Neural cell (in vitro differentiated cells): Measurements from ENCODE around the gene GPR35. TPM values are rescaled to one million over a fixed set of nuclear protein-coding genes. Genes with fewer than 3 reads are reported as not detected.

Experiments used
- H2AFZ ChIP-seq: fragments of 200-600, 300-800 bp; sonication (generic), shearing (Covaris generic); 2 replicates; pipeline ENCODE4 v1.6.0; 2014; ENCODE audit warnings: low read depth, mild to moderate bottlenecking, antibody characterized with exemption, low read length, moderate library complexity
- H3F3A ChIP-seq: fragments of 200-600 bp; shearing (Covaris generic); 2 replicates; pipeline ENCODE4 v1.6.1; 2016; ENCODE audit warnings: mild to moderate bottlenecking, moderate library complexity, mixed read lengths, antibody characterized with exemption, low read length; ENCODE audit not compliant: insufficient read depth, poor library complexity, severe bottlenecking
- H3K27ac ChIP-seq: fragments of 200-600, 300-800 bp; sonication (generic), shearing (Covaris generic); 2 replicates; pipeline ENCODE4 v1.5.1; 2014; ENCODE audit warnings: mild to moderate bottlenecking, low read length, moderate library complexity
- H3K27me3 ChIP-seq: fragments of 300-800, 200-600 bp; sonication (generic), shearing (Covaris generic); 2 replicates; pipeline ENCODE4 v1.6.0; 2014; ENCODE audit warnings: mild to moderate bottlenecking, low read depth, low read length, moderate library complexity; ENCODE audit not compliant: insufficient read depth
- H3K36me3 ChIP-seq: fragments of 300-800, 200-600 bp; sonication (generic), shearing (Covaris generic); 2 replicates; pipeline ENCODE4 v1.5.1; 2014; ENCODE audit warnings: mild to moderate bottlenecking, antibody characterized with exemption, low read length, moderate library complexity; ENCODE audit not compliant: insufficient read depth
- H3K4me2 ChIP-seq: fragments of 300-800, 200-600 bp; sonication (generic), shearing (Covaris generic); 2 replicates; pipeline ENCODE4 v1.6.0; 2014; ENCODE audit warnings: mild to moderate bottlenecking, low read length
- H3K4me3 ChIP-seq: fragments of 300-800, 200-600 bp; sonication (generic), shearing (Covaris generic); 2 replicates; pipeline ENCODE4 v1.5.1; 2014; ENCODE audit warnings: mild to moderate bottlenecking, low read length, moderate library complexity
- H3K79me2 ChIP-seq: fragments of 200-600 bp; shearing (Covaris generic); replicated peaks from 2 replicates; pipeline ENCODE4 v1.6.0; 2014; ENCODE audit warnings: mild to moderate bottlenecking, low read length, moderate library complexity; ENCODE audit not compliant: insufficient read depth
- H3K9ac ChIP-seq: fragments of 300-800, 200-600 bp; sonication (generic), shearing (Covaris generic); 2 replicates; pipeline ENCODE4 v1.6.1; 2016; ENCODE audit warnings: mild to moderate bottlenecking, low read length, mixed read lengths
- H3K9me2 ChIP-seq: fragments of 200-600 bp; shearing (Covaris generic); 2 replicates; pipeline ENCODE4 v1.6.1; 2016; ENCODE audit warnings: mild to moderate bottlenecking, low read length, mixed read lengths; ENCODE audit not compliant: insufficient read depth
- H3K9me3 ChIP-seq: fragments of 200-600, 300-800 bp; sonication (generic), shearing (Covaris generic); 2 replicates; pipeline ENCODE4 v1.6.1; 2016; ENCODE audit warnings: mild to moderate bottlenecking, mixed run types, low read length, moderate library complexity, mixed read lengths
- H4K20me1 ChIP-seq: fragments of 200-600 bp; shearing (Covaris generic); 2 replicates; pipeline ENCODE4 v1.6.1; 2016; ENCODE audit warnings: mild to moderate bottlenecking, mixed run types; ENCODE audit not compliant: insufficient read depth
- EP300 ChIP-seq: fragments of 450-650 bp; conservative IDR thresholded peaks from 2 replicates; pipeline ENCODE4 v1.6.1; 2014; ENCODE audit warnings: antibody characterized with exemption, mild to moderate bottlenecking, moderate library complexity; ENCODE audit not compliant: poor library complexity, severe bottlenecking
- EZH2 ChIP-seq: fragments of 200-600, 300-800 bp; shearing (Covaris generic), sonication (generic); IDR thresholded peaks from 2 replicates; pipeline ENCODE4 v1.6.1; 2014; ENCODE audit warnings: antibody characterized with exemption, low read length, borderline replicate concordance, mild to moderate bottlenecking; ENCODE audit not compliant: insufficient read depth, poor library complexity, severe bottlenecking
- MXI1 ChIP-seq: fragments of 450-650 bp; conservative IDR thresholded peaks from 2 replicates; pipeline ENCODE4 v1.6.1; 2014; ENCODE audit warnings: antibody characterized with exemption, mild to moderate bottlenecking; ENCODE audit not compliant: poor library complexity, severe bottlenecking
- POLR2AphosphoS5 ChIP-seq: IDR thresholded peaks from 2 replicates; pipeline ENCODE4 v1.6.1; 2012
- RAD21 ChIP-seq: fragments of 450-650 bp; conservative IDR thresholded peaks from 2 replicates; pipeline ENCODE4 v1.6.1; 2014; ENCODE audit warnings: antibody characterized with exemption, mild to moderate bottlenecking, moderate library complexity
- SMC3 ChIP-seq: fragments of 450-650 bp; conservative IDR thresholded peaks from 2 replicates; pipeline ENCODE4 v1.6.1; 2014; ENCODE audit warnings: antibody characterized with exemption, mild to moderate bottlenecking, moderate library complexity; ENCODE audit not compliant: poor library complexity
- TAF1 ChIP-seq: IDR thresholded peaks from 2 replicates; pipeline ENCODE4 v1.6.1; 2012; ENCODE audit warnings: low read depth
- polyA plus RNA-seq: library from polyadenylated mRNA; depleted of rRNA; stranded (reverse); fragments of >200 nt; gene quantifications from 2 replicates; pipeline ENCODE4 v1.2.3, GENCODE V29; 2014
- TF ChIP-seq, protein P1 (sequence below): fragments of 450-650 bp; IDR thresholded peaks from 2 replicates; pipeline ENCODE4 v1.5.1; 2014; ENCODE audit warnings: antibody characterized with exemption, mild to moderate bottlenecking, moderate library complexity; ENCODE audit not compliant: poor library complexity, severe bottlenecking
- TF ChIP-seq, protein P2 (sequence below): IDR thresholded peaks from 2 replicates; pipeline ENCODE4 v1.6.1; 2012; ENCODE audit warnings: borderline replicate concordance

The GPR35 gene
- polyA plus RNA-seq, 1 donor from 2014 or later, result 2.8 TPM

DNA sequence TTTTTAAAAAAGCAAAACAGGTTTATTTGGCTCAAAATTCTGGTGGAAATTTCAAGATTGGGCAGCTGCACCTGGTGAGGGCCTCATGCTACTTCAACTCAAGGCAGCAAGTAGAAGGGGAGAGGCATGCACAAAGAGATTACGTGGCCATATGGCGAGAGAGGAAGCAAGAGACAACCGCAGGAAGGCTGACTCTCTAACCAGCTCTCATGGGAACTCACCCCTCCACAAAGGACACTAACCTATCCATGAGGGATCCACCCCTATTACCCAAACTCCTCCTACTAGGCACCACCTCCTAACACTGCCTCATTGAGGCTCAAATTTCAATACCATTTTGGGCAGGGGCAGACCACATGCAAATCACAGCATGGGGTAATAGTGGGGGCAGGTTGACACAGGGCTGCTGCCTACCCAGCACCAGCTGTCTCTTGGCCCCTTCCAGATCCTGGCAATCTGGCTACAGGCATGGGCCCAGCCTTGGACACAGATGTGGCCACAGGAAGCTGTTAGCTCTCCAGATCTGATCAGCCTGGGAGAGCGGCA, 40.7 kb upstream of the GPR35 start:
- H3F3A ChIP-seq, result no peaks in the 10 kb centered on the region
- H3K4me2 ChIP-seq, result no peak overlapping the region
- no peaks in the 10 kb centered on the region for H3K36me3 ChIP-seq
- H3K27ac ChIP-seq, result no peak overlapping the region
- H3K27me3 ChIP-seq, result no peaks in the 10 kb centered on the region
- no peaks in the 10 kb centered on the region for H3K9me2 ChIP-seq
- H3K9me3 ChIP-seq, result no peaks in the 10 kb centered on the region
- no peaks in the 10 kb centered on the region for H4K20me1 ChIP-seq
- peaks cover 47% of the 10 kb centered on the region for H3K79me2 ChIP-seq
- H3K9ac ChIP-seq, result no peak overlapping the region
- peak overlapping the region; percentile 92 for H3K4me3 ChIP-seq
- no peak overlapping the region for H2AFZ ChIP-seq
- no peak for TF ChIP-seq MXI1
- no peak for TF ChIP-seq EZH2

DNA sequence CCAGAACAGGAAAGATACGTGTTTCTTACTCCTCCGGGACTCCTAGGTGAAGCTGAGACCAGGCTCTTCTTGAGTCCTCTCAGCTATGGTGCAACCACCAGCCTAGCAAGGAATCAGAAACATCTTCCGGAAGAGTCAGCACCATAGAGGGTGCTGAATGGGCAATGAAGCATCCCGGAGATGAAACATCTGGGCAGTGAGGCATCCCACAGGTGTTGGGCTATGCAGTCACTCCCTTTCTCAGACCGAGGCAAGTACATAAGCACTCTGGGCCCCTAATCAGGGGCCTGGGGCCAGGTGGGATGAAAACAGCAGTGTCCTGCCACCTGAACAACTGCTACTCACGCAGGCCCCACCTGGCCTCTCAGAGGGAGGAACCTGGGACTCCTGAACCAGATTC, 40.2 kb upstream of the GPR35 start:
- H3K9me2 ChIP-seq, result no peaks in the 10 kb centered on the region
- H3K9me3 ChIP-seq, result no peaks in the 10 kb centered on the region
- peak overlapping the region; percentile 77 for H3K4me2 ChIP-seq
- peaks cover 47% of the 10 kb centered on the region for H3K79me2 ChIP-seq
- no peaks in the 10 kb centered on the region for H3K36me3 ChIP-seq
- no peaks in the 10 kb centered on the region for H3F3A ChIP-seq
- no peak overlapping the region for H3K27ac ChIP-seq
- no peaks in the 10 kb centered on the region for H3K27me3 ChIP-seq
- H2AFZ ChIP-seq, result no peak overlapping the region
- H3K4me3 ChIP-seq, result peak overlapping the region; percentile 92
- H3K9ac ChIP-seq, result peak overlapping the region; percentile 90
- H4K20me1 ChIP-seq, result no peaks in the 10 kb centered on the region
- TF ChIP-seq SMC3, result no peak
- no peak for TF ChIP-seq MXI1
- no peak for TF ChIP-seq EP300
- no peak for TF ChIP-seq TAF1
- TF ChIP-seq EZH2, result no peak
- TF ChIP-seq, protein P1, sequence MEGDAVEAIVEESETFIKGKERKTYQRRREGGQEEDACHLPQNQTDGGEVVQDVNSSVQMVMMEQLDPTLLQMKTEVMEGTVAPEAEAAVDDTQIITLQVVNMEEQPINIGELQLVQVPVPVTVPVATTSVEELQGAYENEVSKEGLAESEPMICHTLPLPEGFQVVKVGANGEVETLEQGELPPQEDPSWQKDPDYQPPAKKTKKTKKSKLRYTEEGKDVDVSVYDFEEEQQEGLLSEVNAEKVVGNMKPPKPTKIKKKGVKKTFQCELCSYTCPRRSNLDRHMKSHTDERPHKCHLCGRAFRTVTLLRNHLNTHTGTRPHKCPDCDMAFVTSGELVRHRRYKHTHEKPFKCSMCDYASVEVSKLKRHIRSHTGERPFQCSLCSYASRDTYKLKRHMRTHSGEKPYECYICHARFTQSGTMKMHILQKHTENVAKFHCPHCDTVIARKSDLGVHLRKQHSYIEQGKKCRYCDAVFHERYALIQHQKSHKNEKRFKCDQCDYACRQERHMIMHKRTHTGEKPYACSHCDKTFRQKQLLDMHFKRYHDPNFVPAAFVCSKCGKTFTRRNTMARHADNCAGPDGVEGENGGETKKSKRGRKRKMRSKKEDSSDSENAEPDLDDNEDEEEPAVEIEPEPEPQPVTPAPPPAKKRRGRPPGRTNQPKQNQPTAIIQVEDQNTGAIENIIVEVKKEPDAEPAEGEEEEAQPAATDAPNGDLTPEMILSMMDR, result no peak
- no peak for TF ChIP-seq RAD21
- TF ChIP-seq, protein P2, sequence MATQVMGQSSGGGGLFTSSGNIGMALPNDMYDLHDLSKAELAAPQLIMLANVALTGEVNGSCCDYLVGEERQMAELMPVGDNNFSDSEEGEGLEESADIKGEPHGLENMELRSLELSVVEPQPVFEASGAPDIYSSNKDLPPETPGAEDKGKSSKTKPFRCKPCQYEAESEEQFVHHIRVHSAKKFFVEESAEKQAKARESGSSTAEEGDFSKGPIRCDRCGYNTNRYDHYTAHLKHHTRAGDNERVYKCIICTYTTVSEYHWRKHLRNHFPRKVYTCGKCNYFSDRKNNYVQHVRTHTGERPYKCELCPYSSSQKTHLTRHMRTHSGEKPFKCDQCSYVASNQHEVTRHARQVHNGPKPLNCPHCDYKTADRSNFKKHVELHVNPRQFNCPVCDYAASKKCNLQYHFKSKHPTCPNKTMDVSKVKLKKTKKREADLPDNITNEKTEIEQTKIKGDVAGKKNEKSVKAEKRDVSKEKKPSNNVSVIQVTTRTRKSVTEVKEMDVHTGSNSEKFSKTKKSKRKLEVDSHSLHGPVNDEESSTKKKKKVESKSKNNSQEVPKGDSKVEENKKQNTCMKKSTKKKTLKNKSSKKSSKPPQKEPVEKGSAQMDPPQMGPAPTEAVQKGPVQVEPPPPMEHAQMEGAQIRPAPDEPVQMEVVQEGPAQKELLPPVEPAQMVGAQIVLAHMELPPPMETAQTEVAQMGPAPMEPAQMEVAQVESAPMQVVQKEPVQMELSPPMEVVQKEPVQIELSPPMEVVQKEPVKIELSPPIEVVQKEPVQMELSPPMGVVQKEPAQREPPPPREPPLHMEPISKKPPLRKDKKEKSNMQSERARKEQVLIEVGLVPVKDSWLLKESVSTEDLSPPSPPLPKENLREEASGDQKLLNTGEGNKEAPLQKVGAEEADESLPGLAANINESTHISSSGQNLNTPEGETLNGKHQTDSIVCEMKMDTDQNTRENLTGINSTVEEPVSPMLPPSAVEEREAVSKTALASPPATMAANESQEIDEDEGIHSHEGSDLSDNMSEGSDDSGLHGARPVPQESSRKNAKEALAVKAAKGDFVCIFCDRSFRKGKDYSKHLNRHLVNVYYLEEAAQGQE, result no peak
- no peak for TF ChIP-seq POLR2AphosphoS5
